SHP77 treated with DMSO at 0.1 percent for 48 hours (cell line): ENCODE results near the gene CD2BP2.
"Not testable (repeated sequence)": the region's sequence is repeated elsewhere in the genome, so short reads cannot be mapped to it uniquely, and the experiment has no call there.

Experiments used
- DNase-seq: peaks from one replicate; lab custom pipeline; 2025; lab: John Stamatoyannopoulos, UW

Gene CD2BP2

GRCh38 chr16:30341971-30342370 is 13.1 kb downstream of the CD2BP2 start:
- DNase-seq = not testable (repeated sequence)

- DNase-seq = no peak
Observed at GRCh38 chr16:30340621-30341020, 14.5 kb downstream of the CD2BP2 start.

- DNase-seq = not testable (repeated sequence)
Observed at GRCh38 chr16:30338715-30339114, 16.4 kb downstream of the CD2BP2 start.

GRCh38 chr16:30337964-30338357 is 17.1 kb downstream of the CD2BP2 start:
- DNase-seq = not testable (repeated sequence)

GRCh38 chr16:30335598-30336474 is 19.3 kb downstream of the CD2BP2 start:
- no peak for DNase-seq

GRCh38 chr16:30335028-30335597 is 20.0 kb downstream of the CD2BP2 start:
- peak; percentile 42 for DNase-seq

GRCh38 chr16:30334473-30334989 is 20.6 kb downstream of the CD2BP2 start:
- peak; percentile 21 for DNase-seq

GRCh38 chr16:30324220-30324619 is 30.9 kb downstream of the CD2BP2 start:
- not testable (repeated sequence) for DNase-seq

GRCh38 chr16:30318647-30319046 is 36.5 kb downstream of the CD2BP2 start:
- not testable (repeated sequence) for DNase-seq

GRCh38 chr16:30310937-30311336 is 44.2 kb downstream of the CD2BP2 start:
- DNase-seq = not testable (repeated sequence)

- DNase-seq = not testable (repeated sequence)
Observed at GRCh38 chr16:30309255-30309654, 45.9 kb downstream of the CD2BP2 start.
